EL (cell line): ENCODE results near the gene NEUROG2.
A peak's percentile ranks its signal among the peaks of the same experiment; 100 is the strongest.
"Not testable (repeated sequence)": the region's sequence is repeated elsewhere in the genome, so short reads cannot be mapped to it uniquely, and the experiment has no call there.

Experiments used
- DNase-seq: peaks from one replicate; pipeline ENCODE4 v3.0.0-alpha.2; 2016

The NEUROG2 gene

DNA sequence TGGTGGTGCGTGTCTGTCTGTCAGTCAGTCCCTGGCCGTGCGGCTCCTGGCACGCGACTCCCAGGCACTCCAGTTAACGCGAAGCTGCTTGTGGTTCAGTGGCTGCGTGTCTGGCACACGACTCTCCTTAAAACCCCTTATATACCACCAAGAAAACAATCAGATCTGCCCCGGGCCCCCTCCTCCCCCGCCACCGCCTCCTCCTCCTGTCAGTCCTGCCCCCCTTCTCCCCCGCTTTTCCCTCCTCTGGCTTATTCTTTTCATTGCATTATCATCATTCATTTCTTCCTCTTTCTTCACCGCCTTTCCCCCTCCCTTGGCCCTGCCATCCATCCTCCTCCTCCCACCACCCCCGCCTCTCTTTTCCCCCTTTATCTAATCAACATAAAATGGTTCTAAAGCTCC is at the start of gene NEUROG2:
TSS of gene NEUROG2 (minus strand) at position 115 of the 405 bp plus-strand sequence. CDS start 705 bp downstream, outside the sequence.
- DNase-seq: no peak

DNA sequence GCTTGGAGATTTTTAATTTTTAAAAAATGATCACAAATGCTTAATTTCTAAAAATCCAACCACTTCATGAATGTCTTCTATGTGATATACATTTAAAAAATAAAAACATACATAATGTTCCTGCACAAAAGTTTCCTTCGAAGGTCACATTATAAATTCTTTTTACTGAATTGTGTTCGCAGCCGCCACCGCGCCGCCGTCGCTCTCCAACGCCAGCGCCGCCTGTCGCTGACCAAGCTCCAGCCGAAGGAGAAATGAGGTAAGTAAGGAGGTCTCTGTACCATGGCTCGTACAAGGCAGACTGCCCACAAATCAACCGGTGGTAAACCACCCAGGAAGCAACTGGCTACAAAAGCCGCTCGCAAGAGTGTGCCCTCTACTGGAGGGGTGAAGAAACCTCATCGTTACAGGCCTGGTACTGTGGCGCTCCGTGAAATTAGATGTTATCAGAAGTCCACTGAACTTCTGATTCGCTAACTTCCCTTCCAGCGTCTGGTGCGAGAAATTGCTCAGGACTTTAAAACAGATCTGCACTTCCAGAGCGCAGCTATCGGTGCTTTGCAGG is 48.8 kb upstream of the NEUROG2 start:
- DNase-seq: no peak

GRCh38 chr4:112563431-112564200 is 47.6 kb upstream of the NEUROG2 start:
- DNase-seq: no peak

- DNase-seq: no peak
These were observed 46.4 kb upstream of the NEUROG2 start for GRCh38 chr4:112562254-112562879.

DNA sequence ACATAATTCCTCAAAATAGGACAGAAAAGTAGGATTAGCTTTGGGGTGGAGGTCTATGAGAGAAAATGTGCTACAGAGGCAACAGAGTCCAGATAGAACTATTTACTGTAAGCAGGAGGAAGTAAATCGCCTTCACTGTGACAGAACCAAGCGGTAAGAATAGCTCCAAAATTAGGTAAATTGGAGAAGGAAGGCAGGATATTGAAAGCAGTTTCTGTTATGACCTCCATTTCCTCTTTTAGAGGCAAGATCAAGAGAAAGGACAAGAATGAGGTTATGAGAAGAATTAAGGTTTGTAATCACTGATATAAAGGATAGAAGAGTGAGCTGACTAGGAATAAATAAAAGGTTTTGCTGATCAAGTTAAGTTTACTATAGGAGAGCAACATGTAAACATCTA is 44.1 kb upstream of the NEUROG2 start:
- DNase-seq: no peak

GRCh38 chr4:112559053-112559452 is 43.1 kb upstream of the NEUROG2 start:
- DNase-seq: no peak

- DNase-seq: no peak
These were observed 41.9 kb upstream of the NEUROG2 start for GRCh38 chr4:112557676-112558411.

- DNase-seq: not testable (repeated sequence)
These were observed 38.3 kb upstream of the NEUROG2 start for GRCh38 chr4:112554271-112554670.

GRCh38 chr4:112552668-112553067 is 36.7 kb upstream of the NEUROG2 start:
- DNase-seq: peak; percentile 85

- peak; percentile 68 for DNase-seq
These were observed 34.7 kb upstream of the NEUROG2 start for GRCh38 chr4:112550728-112551127.

DNA sequence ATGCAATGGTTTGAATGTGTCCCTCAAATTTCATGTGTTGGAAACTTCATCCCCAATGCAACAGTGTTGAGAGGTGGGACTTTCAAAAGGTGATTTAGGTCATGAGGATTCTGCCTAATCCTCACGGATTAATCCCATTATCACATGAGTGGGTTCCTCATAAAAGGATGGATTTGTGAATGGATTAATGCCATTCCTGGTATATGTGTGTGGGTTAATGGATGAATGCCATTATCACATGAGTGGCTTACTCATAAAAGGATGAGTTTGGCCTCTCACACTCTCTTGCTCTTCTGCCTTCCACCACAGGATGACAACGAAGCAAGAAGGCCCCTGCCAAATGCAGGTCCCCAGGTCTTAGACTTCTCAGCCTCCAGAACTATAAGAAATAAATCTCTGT is 30.5 kb upstream of the NEUROG2 start:
- no peak for DNase-seq

- DNase-seq: no peak
These were observed 29.4 kb upstream of the NEUROG2 start for GRCh38 chr4:112545346-112545745.

DNA sequence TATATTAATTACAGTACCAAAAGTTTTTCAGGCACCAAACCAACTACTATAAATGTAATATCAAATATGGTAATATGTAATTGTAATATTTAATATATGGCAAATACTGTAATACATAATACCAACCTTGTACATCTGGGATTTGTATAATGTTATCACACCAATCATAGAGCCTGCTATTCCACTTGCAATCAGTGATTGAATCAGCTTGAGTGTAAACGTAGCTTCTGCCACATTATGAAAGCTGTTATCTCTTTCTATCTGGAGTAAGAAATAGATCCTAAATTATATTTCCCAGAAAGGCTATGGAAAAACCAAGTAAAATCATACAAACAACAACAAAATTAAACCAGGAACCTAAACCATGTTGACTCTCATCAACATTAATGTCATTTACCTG is 24.7 kb upstream of the NEUROG2 start:
- no peak for DNase-seq

DNA sequence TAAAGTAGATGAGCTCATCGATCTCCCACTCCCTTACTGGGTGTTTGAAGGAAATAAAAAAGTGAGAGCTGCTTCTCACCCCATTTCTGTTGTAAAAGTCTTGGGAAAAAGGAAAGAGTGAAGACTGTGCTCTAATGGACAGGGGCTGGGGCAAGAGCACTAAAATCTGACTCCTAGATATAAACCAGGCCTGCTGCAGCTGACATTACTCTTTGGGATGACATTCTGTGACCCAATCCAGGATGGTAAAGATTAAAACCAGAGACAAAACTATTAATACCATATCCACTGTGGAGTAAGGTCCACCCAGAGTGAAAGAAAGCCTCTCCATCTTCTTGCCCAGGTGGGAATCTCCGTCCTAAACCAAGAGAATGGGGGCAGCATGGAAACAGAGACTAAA is 20.1 kb upstream of the NEUROG2 start:
- no peak for DNase-seq

GRCh38 chr4:112532267-112532666 is 16.3 kb upstream of the NEUROG2 start:
- DNase-seq: peak; percentile 70

GRCh38 chr4:112531146-112531545 is 15.2 kb upstream of the NEUROG2 start:
- DNase-seq: no peak

DNA sequence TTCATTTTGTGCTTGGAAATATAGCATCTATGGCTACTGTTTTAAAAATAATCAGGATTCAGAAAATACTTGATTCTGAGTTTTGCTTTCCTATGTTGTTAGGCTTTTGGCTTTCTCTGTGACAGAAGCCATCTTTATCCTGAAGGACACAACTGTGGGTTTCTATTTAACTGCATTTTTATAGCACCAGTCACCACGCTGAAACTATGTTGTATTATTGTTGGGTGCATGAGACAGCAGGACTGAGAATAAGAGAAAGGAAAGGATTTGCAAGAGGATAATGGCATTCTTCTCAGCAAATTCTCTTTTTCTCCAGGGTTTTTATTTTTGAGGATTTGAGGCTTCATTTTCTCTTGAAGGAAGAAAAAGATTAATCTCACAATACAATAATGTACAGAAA is 10.1 kb upstream of the NEUROG2 start:
- DNase-seq: peak; percentile 52

DNA sequence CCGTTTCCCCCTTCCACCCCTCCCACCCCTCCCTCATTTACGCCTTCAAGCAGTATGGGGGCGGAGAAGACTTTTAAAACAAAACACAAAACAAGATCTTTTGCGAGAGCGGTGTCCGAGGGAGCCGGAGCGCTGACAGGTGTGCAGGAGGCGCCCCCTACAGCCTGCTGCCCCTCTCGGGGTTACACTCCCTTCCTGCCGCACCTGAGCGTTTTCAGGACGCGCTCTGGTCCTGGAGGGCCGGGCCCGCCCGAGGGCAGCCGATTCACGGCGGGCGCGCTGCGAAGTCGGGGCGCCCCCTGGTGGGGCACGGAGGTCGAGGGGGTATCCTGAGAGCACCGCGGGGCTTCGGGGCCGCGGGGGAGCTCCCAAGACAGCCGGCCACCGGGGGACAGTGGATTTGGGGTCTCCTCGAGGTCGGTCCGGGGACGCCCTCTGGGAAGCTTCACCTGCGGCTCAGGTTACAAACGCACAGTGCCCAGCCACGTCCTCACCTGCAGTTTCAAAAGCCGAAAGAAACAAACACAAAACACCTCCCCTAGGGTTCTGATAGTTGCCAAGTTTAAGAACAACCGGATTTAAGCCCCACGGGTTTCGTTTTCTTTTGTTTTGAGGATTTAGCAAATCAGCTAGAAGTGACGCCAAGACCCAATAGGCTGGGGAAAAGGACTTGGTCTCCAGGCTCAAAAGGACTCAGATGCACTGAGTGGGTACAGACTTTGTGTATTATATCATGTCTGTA is 8.0 kb upstream of the NEUROG2 start:
- peak; percentile 53 for DNase-seq

DNA sequence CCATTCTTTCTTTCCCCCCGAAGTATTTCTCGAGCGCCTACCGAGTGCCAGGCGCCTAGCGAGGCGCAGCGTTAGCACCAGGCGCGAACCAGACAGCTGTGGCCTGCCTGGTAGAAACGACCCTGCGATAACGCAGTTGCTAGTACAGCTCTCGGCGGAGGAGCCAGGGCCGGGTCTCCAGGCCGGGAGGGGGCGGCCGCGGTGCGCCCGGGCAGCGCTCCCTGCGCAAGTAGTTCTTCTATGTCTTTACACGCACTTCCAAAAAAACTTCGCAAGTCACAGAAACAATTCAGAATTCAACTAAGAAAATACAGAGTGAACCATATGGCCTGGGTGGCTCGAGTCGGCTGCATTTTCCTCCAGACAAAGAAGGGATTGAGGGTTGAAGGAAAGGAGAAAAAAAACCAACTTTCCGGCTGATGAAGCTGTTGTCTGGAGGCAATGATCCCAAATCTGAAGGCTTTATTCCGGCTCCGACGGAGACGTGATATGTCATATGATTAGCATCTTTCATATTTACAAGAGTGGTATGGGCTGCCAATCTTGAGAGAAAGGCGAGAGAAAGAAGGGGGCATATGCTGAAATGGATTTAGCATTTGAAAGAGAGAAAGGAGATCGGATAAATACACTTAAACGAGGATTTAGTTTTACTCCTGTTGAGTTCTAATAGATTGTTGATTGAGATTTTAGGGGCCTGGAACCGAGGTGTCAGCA is 7.2 kb upstream of the NEUROG2 start:
- peak; percentile 60 for DNase-seq

DNA sequence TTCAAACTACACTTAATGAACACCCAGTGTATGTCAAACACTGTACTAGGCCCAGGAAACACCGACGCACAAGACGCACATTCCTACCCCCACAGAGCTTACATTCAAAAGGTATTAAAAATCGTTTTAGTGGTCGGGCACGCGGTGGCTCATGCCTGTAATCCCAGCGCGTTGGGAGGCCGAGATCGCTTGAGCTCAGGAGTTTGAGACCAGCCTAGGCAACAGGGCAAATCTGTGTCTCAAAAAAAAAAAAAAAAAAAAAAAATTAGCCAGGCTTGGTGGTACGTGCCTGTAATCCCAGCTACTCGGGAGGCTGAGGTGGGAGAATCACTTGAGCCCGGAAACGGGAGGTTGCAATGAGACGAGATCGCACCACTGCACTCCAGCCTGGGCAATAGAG is 6.5 kb upstream of the NEUROG2 start:
- DNase-seq: not testable (repeated sequence)

DNA sequence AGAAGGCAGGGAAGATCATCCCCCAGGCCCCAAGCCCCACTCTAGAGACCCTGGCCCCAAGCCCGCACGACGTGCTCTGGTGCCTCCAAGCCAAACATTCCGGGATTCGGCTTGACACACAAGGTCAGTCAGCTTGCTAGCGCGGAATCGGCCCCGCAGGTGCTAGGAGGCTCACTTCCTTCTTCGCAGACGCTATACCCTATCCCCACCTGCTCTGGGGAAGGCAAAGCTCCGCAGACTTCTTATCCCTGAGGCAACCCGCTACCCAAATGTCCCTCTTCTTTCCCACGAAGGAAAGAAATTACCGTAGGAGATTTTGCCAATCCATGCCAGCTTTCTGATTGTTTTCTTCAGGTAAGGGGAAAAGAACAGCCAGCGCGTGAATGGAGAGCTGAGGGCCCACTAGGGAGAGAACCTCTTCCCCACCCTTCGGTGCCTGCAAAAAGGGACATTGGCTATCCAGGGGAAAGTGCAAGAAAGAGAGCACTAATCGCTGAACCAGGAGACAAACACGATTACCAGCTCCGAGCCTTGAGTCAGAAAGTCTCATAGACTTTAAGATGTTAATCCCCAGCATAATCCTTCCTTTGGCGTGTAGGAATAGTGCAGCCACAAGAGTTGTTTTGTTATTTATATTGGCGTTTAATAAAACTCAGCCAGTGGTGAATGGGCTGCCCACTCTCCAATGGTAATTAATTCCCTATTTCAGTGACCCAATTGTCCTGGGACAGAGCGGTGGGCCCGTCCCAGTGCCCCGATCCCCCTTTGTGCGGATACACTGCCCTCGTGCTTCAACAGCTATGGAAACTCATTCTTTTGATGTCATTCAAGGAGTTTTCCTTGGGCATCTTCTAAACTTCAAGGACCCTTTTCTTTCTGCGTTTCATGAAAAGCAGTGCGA is 5.4 kb upstream of the NEUROG2 start:
- DNase-seq: no peak
